Liver (tissue), 9 donors: ENCODE results near the gene SIM2. TPM values are rescaled to one million over a fixed set of nuclear protein-coding genes. Genes with fewer than 3 reads are reported as not detected.

Source experiments
- DNase-seq: peaks from one replicate; pipeline ENCODE4 v3.0.0-alpha.2; 2017; ENCODE audit warnings: low spot score
- H3K27ac ChIP-seq, 2 donors: one replicate each; pipeline ENCODE4 v1.7.0; 2013; ENCODE audit warnings: inconsistent platforms in 2 of 2, low read length in 2 of 2, control low read depth in 1 of 2, low read depth in 1 of 2, mild to moderate bottlenecking in 1 of 2
- H3K27me3 ChIP-seq, 4 donors: one replicate each; pipeline versions ENCODE4 v1.6.1 to v1.7.0; 2013; ENCODE audit warnings: low read length in 3 of 4, inconsistent platforms in 1 of 4, mild to moderate bottlenecking in 1 of 4, moderate library complexity in 1 of 4; ENCODE audit not compliant: control insufficient read depth in 4 of 4, insufficient read depth in 4 of 4
- H3K36me3 ChIP-seq, 4 donors: one replicate each; pipeline versions ENCODE4 v1.6.1 to v1.7.0; 2013; ENCODE audit warnings: low read length in 3 of 4, mild to moderate bottlenecking in 3 of 4, low read depth in 1 of 4, moderate library complexity in 1 of 4; ENCODE audit not compliant: control insufficient read depth in 4 of 4, insufficient read depth in 3 of 4
- H3K4me1 ChIP-seq, 4 donors: one replicate each; pipeline versions ENCODE4 v1.6.1 to v1.7.0; 2013; ENCODE audit warnings: low read length in 3 of 4, mild to moderate bottlenecking in 3 of 4, moderate library complexity in 1 of 4; ENCODE audit not compliant: control insufficient read depth in 4 of 4, insufficient read depth in 4 of 4
- H3K4me3 ChIP-seq, 3 donors: one replicate each; pipeline versions ENCODE4 v1.6.1 to v1.7.0; 2013; ENCODE audit warnings: low read length in 3 of 3, control low read depth in 1 of 3, low read depth in 1 of 3, mild to moderate bottlenecking in 1 of 3
- H3K9ac ChIP-seq, 2 donors: one replicate each; pipeline ENCODE4 v1.7.0; 2013; ENCODE audit warnings: low read length in 2 of 2, mild to moderate bottlenecking in 2 of 2, moderate library complexity in 2 of 2, control low read depth in 1 of 2, low read depth in 1 of 2
- H3K9me3 ChIP-seq, 4 donors: one replicate each; pipeline versions ENCODE4 v1.6.1 to v1.7.0; 2013; ENCODE audit warnings: low read length in 3 of 4; ENCODE audit not compliant: control insufficient read depth in 4 of 4
- EGR1 ChIP-seq, 2 donors: IDR thresholded peaks; 2 replicates each; pipeline ENCODE4 v1.6.1; 2016 to 2018; ENCODE audit warnings: antibody characterized with exemption in 2 of 2, low read depth in 2 of 2
- FOXA1 ChIP-seq: IDR thresholded peaks from 2 replicates; pipeline ENCODE4 v1.6.1; 2016; ENCODE audit warnings: antibody characterized with exemption
- FOXA2 ChIP-seq: IDR thresholded peaks from 2 replicates; pipeline ENCODE4 v1.6.1; 2016; ENCODE audit warnings: antibody characterized with exemption
- GABPA ChIP-seq, 2 donors: IDR thresholded peaks in 1 of 2; conservative IDR thresholded peaks in 1 of 2; 2 replicates each; pipeline ENCODE4 v1.6.1; 2016; ENCODE audit warnings: antibody characterized with exemption in 2 of 2, mild to moderate bottlenecking in 1 of 2, moderate library complexity in 1 of 2
- HNF4A ChIP-seq, 2 donors: conservative IDR thresholded peaks; 2 replicates each; pipeline ENCODE4 v1.6.1; 2016; ENCODE audit warnings: antibody characterized with exemption in 2 of 2, mild to moderate bottlenecking in 2 of 2
- HNF4G ChIP-seq: IDR thresholded peaks from 2 replicates; pipeline ENCODE4 v1.6.1; 2016; ENCODE audit warnings: antibody characterized with exemption
- JUND ChIP-seq, 2 donors: IDR thresholded peaks; 2 replicates each; pipeline ENCODE4 v1.6.1; 2016; ENCODE audit warnings: antibody characterized with exemption in 2 of 2
- NR2F2 ChIP-seq: IDR thresholded peaks from 2 replicates; pipeline ENCODE4 v1.6.1; 2016; ENCODE audit warnings: antibody characterized with exemption
- RAD21 ChIP-seq, 2 donors: IDR thresholded peaks; 2 replicates each; pipeline ENCODE4 v1.6.1; 2016; ENCODE audit warnings: antibody characterized with exemption in 2 of 2, mild to moderate bottlenecking in 2 of 2
- REST ChIP-seq: IDR thresholded peaks from 2 replicates; pipeline ENCODE4 v1.6.1; 2016; ENCODE audit warnings: antibody characterized with exemption, mild to moderate bottlenecking
- RXRA ChIP-seq, 2 donors: IDR thresholded peaks; 2 replicates each; pipeline ENCODE4 v1.6.1; 2017 to 2018; ENCODE audit warnings: antibody characterized with exemption in 2 of 2, mild to moderate bottlenecking in 1 of 2
- SP1 ChIP-seq: IDR thresholded peaks from 2 replicates; pipeline ENCODE4 v1.6.1; 2018; ENCODE audit warnings: antibody characterized with exemption, mild to moderate bottlenecking
- YY1 ChIP-seq: IDR thresholded peaks from 2 replicates; pipeline ENCODE4 v1.6.1; 2016; ENCODE audit warnings: antibody characterized with exemption, mild to moderate bottlenecking
- ZBTB33 ChIP-seq: IDR thresholded peaks from 2 replicates; pipeline ENCODE4 v1.6.1; 2016; ENCODE audit warnings: antibody characterized with exemption
- WGBS: extraction: QIAGEN DNeasy Blood & Tissue Kit; methylation state at CpG from one replicate; pipeline ENCODE4 v1.1.7; 2013; 5-methylcytosine and 5-hydroxymethylcytosine counted together
- polyA plus RNA-seq, 2 donors: library from polyadenylated mRNA; stranded (reverse) in 1 of 2; unstranded in 1 of 2; fragments of 200-250 nt in 1 of 2; fragments of >200 nt in 1 of 2; fragmentation: Nextera tagmentation in 1 of 2; extraction: Ambion mirVana in 1 of 2; gene quantifications; one replicate each; pipeline versions ENCODE4 v1.2.1 to v1.2.3, GENCODE V29; 2013 to 2015
- total RNA-seq, 2 donors: library from RNA; depleted of rRNA; stranded (reverse); fragments of >200 nt; gene quantifications; one replicate each; pipeline ENCODE4 v1.2.3, GENCODE V29; 2014
- TF ChIP-seq, protein P1 (sequence below): IDR thresholded peaks from 2 replicates; pipeline ENCODE4 v1.6.1; 2016; ENCODE audit warnings: antibody characterized with exemption
- TF ChIP-seq, protein P2 (sequence below): fragments of 150-350 bp; IDR thresholded peaks from 2 replicates; pipeline ENCODE4 v1.5.1; 2017; ENCODE audit warnings: improper control_type of control experiment, low read depth, low read length; ENCODE audit not compliant: missing input control
- TF ChIP-seq, protein P3 (sequence below): IDR thresholded peaks from 2 replicates; pipeline ENCODE4 v1.6.1; 2016; ENCODE audit warnings: antibody characterized with exemption
- donor health status: healthy.
- donor health status: healthy.
- donor health status: healthy.
- donor health status: healthy.
- donor health status: healthy.

Gene SIM2
- total and polyA plus RNA-seq, 4 donors: 0.19 TPM; not detected in 3

GRCh38 chr21:36686955-36687354 lies 12.0 kb upstream of the SIM2 start:
- Histone ChIP-seq H3K9ac (no peak overlapping the region), H3K36me3 (no peaks in the 10 kb centered on the region), H3K4me1 (no peaks in the 10 kb centered on the region), H3K4me3 (no peak overlapping the region), H3K27me3 (peaks cover 2 to 20% (median 8%) of the 10 kb centered on the region in 4 donors), H3K27ac (no peak overlapping the region), H3K9me3 (peaks cover 2 to 5% (median 3%) of the 10 kb centered on the region in 4 donors)
- DNase-seq: no peak
- TF ChIP-seq HNF4A (conservative IDR thresholded peaks at IDR 0.05): no peak
- no peak for TF ChIP-seq EGR1 (IDR thresholded peaks at IDR 0.05; ENCODE audit: low read depth in 2 of 2)
- no peak for TF ChIP-seq ZBTB33
- TF ChIP-seq GABPA (IDR thresholded peaks at IDR 0.05 in 1 of 2, conservative IDR thresholded peaks at IDR 0.05 in 1 of 2): no peak
- no peak for TF ChIP-seq FOXA2
- TF ChIP-seq SP1: no peak
- no peak for TF ChIP-seq NR2F2
- TF ChIP-seq JUND (IDR thresholded peaks at IDR 0.05): no peak
- TF ChIP-seq RAD21 (IDR thresholded peaks at IDR 0.05): no peak
- TF ChIP-seq, protein P1, sequence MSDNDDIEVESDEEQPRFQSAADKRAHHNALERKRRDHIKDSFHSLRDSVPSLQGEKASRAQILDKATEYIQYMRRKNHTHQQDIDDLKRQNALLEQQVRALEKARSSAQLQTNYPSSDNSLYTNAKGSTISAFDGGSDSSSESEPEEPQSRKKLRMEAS: no peak
- TF ChIP-seq RXRA (IDR thresholded peaks at IDR 0.05): no peak
- WGBS: 85% methylated on average over 6 of the region's 6 CpGs

DNA sequence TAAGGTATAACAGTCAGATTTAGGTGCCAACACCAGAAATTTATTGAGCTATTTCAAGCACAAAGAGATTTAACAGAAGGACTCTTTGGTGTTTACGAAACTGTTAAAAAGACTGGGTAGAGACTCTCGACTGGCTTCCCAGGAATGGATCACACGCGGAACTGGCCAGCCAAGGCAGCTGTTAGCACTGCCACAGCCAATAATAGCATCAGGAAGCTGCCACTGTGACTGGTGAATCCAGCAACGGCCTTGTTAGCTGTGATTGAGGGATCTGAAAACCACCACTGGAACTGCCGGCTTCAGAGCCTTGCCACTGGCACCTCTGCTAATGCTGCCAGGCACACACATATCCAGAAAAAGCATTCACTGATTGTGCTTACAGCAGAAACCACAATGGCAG lies 10.6 kb upstream of the SIM2 start:
- no peaks in the 10 kb centered on the region for H3K36me3 ChIP-seq
- 65% methylated on average over 6 of the region's 6 CpGs for WGBS
- H3K4me1 ChIP-seq: peaks cover 0 to 2% (median 0%) of the 10 kb centered on the region in 4 donors
- no peak overlapping the region for H3K4me3 ChIP-seq
- no peak overlapping the region for H3K9ac ChIP-seq
- TF ChIP-seq FOXA2: no peak
- TF ChIP-seq, protein P2, sequence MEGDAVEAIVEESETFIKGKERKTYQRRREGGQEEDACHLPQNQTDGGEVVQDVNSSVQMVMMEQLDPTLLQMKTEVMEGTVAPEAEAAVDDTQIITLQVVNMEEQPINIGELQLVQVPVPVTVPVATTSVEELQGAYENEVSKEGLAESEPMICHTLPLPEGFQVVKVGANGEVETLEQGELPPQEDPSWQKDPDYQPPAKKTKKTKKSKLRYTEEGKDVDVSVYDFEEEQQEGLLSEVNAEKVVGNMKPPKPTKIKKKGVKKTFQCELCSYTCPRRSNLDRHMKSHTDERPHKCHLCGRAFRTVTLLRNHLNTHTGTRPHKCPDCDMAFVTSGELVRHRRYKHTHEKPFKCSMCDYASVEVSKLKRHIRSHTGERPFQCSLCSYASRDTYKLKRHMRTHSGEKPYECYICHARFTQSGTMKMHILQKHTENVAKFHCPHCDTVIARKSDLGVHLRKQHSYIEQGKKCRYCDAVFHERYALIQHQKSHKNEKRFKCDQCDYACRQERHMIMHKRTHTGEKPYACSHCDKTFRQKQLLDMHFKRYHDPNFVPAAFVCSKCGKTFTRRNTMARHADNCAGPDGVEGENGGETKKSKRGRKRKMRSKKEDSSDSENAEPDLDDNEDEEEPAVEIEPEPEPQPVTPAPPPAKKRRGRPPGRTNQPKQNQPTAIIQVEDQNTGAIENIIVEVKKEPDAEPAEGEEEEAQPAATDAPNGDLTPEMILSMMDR: no peak
- no peak for TF ChIP-seq HNF4A (conservative IDR thresholded peaks at IDR 0.05)
- TF ChIP-seq FOXA1: no peak
- no peak for TF ChIP-seq RAD21 (IDR thresholded peaks at IDR 0.05)
- TF ChIP-seq, protein P3, sequence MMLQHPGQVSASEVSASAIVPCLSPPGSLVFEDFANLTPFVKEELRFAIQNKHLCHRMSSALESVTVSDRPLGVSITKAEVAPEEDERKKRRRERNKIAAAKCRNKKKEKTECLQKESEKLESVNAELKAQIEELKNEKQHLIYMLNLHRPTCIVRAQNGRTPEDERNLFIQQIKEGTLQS: no peak
- no peak for TF ChIP-seq SP1
- TF ChIP-seq NR2F2: no peak
- TF ChIP-seq JUND (IDR thresholded peaks at IDR 0.05): no peak
- TF ChIP-seq ZBTB33: no peak
- no peak for TF ChIP-seq HNF4G
- no peak for TF ChIP-seq REST
- TF ChIP-seq YY1: no peak
- TF ChIP-seq, protein P1: no peak
- no peak for TF ChIP-seq RXRA (IDR thresholded peaks at IDR 0.05)
- TF ChIP-seq GABPA (IDR thresholded peaks at IDR 0.05 in 1 of 2, conservative IDR thresholded peaks at IDR 0.05 in 1 of 2): no peak
- no peak overlapping the region for H3K27ac ChIP-seq
- H3K9me3 ChIP-seq: peaks cover 2 to 6% (median 3%) of the 10 kb centered on the region in 4 donors
- H3K27me3 ChIP-seq: peaks cover 4 to 17% (median 9%) of the 10 kb centered on the region in 4 donors
- DNase-seq: no peak
